GM18511 (cell line): ENCODE results near the gene KRTAP12-2.
"Not testable (repeated sequence)": the region's sequence is repeated elsewhere in the genome, so short reads cannot be mapped to it uniquely, and the experiment has no call there.

Experiments
- ATAC-seq: cut with Tn5 transposase; IDR thresholded peaks from one replicate; pipeline ENCODE4 v1.9.1; 2021; ENCODE audit warnings: mild to moderate bottlenecking, moderate library complexity; ENCODE audit not compliant: unreplicated experiment

KRTAP12-2 gene

DNA sequence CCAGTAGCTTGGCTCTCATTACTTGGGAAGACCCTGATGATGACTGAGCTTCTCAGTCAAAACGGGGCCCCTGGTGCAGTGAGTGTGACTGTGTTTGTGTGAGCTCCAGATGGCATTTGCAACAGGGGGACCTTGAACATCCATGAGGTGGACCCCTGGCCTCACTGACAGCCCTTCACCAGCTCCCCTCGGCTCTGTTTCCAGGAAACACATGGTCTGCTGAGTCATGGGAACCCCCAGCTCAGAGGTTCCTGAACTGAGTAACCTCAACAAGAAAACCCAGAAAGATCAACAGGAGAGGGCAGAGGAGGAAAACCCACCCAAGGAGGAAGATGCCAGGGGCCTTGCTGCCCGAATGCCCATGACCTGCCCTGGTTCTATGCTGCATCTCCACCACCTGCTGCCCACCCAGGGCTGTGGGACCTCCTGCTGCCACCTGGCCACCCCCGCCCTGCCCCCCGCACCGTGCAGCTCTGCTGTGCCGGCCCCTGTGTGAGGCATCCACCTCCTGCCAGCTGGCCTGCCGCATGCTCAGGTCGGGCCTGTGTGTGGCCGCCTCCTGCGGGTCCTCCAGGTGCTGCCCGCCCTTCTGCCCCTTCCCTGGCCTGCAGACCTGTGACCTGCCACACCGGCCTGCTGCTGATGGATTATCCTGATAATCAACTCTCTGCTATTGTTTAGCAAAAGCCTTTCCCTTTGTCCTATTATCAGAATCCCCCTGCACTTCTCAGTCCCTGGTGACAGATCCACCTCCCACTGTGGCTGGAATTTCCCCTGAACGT is 19.5 kb upstream of the KRTAP12-2 start:
- no peak for ATAC-seq

DNA sequence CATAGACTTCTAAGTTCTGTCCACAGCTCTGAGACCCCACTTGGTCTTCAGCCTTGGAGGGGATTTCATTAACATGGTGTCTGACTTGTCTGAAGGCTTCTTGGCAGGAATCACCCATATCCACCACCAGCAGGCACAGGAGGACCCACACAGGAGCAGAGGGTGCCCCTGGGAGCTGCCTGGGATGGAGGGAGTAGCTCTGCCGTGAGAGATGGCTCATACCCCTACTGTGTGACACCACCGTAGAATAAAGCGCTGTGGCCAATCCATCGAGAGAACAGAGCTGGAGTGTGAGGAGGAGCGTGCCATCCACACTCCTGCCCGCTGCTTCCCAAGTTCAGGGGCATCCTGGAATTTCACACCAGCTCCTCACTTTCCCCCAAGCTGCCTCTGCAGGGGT is 18.3 kb upstream of the KRTAP12-2 start:
- not testable (repeated sequence) for ATAC-seq

DNA sequence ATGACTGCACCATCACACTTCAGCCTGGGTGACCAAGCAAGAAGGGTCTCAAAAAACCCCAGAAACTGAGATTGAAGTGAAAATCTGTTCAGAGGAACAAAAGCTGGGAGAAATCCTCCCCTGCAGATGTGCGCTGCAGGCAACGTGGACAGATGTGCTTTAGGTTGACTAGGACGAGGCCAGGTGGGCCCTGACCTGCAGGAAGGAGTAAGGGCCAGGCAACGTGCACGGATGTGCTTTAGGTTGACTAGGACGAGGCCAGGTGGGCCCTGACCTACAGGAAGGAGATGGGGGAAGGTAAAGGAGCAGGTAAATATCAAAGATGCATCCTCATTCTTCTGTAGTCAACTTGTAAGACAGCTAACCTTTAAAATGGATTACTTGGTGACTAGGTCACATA is 17.8 kb upstream of the KRTAP12-2 start:
- ATAC-seq: no peak

DNA sequence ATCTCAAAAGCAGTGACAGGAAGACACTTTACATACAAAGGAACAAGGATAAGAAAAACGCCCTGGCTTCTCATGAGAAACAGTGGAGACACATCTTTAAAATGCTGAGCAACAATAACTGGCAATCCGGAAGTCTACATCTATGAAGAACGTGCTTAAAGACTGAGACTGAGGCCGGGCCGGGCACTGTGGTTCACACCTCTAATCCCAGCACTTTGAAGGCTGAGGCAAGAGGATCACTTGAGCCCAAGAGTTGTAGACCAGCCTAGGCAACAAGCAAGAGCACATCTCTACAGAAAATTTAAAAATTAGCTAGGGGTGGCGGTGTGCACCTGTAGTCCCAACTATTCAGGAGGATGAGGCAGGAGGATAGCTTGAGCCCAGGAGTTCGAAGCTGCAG is 17.4 kb upstream of the KRTAP12-2 start:
- no peak for ATAC-seq

DNA sequence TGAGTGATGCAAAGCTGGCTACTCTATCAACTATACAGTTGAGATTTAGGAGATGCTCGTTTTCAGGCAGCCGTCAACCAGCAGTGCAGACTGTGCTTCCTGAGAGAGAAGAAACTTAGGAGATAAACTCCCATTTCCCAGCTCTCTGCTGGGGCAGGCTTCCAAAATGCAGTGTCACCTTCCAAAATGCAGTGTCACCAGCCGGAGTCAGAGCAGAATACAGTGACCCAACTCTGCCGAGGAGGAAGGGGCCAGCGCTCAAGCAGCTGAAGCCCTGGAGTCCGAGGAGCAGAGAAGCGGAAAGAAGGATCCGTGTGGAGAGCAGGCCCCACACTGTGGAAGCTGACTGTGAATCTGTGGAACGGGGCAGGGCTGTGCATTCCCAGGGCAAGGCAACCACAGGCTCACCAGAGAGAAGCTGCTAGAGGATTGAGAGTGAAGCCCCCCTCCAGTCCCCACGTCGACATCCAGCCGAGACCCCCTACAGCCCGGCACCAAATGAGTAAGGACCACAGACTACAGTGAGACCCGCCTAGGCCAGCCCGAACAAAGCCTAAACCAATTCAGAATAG is 15.9 kb upstream of the KRTAP12-2 start:
- no peak for ATAC-seq

DNA sequence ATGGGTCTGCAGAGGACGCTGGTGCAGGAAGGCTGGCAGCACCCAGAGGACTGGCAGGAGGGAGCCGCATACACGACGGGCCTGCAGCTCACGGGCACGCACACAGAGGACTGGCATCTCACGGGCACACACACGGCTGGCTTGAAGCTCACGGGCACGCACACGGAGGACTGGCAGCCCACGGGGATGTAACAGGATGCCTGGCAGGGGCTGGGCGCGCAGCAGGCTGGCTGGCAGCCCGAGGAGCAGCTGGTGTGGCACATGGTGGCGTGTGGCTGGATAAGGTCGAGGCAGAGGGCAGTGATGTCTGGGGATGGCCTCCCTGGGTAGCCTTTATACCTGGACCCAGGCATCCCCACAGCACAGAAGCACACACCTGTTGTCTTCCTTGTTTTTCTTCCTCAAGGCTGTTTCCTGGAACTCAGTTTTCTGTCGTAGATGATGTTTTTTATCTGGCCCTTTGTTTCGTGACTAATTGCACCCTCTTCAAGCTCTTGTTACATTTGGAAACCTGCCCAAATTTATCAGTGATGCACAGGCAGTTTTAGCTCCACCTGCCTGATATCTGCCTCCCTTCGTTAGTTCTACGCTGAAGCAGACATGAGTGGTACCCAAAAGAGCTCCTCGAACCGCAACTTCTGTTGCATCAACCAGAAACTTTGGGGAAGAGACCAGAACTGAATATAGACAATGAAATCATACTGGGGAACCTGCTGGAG is 15.3 kb upstream of the KRTAP12-2 start, which contains the start of gene KRTAP12-1:
Gene KRTAP12-1 (minus strand): TSS at position 303 of the 719 bp plus-strand sequence. CDS start 40 bp downstream, at position 263.
- ATAC-seq: no peak

DNA sequence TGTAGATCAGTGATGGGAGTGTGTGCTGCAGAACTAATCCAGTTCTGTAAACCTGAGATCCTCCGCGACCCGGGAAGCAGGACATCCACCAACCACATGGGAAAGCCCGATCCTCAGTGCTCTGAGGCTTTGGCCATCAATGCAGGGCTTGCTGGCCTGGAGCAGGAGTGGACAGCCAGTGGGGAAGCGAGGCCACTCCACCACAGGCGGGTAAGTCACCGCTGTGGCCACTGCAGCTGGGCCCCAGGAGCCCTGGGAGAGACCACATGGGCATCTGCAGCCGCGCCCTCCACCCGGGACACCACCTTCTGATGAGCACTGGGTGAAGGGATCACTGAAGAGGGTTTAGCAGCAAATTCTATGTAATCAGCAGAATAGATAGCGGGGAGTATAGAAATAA is 14.4 kb upstream of the KRTAP12-2 start:
- ATAC-seq: no peak

DNA sequence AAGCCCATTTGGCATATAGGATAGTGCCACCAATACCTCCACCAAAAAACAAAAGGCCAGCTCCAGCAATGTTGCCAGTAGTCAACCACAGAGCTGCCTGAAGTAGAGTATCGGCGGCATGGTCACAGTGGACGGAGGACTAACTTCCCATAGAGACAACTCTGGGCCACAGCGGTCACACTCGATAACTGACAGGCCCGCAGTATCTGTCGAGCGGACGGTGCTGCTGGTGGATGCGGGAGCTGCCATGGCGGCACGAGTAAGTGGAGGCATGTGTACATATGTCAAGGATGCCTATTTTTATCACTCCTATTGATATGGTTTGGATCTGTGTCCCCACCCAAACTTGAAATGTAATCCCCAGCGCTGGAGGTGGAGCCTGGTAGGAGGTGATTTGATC is 11.2 kb upstream of the KRTAP12-2 start:
- no peak for ATAC-seq

DNA sequence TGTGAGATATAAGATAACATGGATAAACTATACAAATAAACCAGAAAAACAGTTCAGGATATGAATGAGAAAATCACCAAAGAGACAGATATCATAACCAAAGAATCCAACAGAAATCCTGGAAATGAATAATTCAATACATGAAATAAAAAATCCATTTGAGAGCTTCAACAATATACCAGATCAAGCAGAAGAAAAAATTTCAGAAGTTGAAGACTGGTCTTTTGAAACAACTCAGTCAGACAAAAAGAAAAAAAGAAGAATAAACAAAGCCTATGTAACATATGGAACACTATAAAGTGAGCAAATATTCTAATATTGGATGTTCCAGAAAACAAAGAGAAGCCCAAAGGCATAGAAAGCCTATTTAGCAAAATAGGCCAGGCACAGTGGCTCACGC is 5.2 kb upstream of the KRTAP12-2 start:
- no peak for ATAC-seq

DNA sequence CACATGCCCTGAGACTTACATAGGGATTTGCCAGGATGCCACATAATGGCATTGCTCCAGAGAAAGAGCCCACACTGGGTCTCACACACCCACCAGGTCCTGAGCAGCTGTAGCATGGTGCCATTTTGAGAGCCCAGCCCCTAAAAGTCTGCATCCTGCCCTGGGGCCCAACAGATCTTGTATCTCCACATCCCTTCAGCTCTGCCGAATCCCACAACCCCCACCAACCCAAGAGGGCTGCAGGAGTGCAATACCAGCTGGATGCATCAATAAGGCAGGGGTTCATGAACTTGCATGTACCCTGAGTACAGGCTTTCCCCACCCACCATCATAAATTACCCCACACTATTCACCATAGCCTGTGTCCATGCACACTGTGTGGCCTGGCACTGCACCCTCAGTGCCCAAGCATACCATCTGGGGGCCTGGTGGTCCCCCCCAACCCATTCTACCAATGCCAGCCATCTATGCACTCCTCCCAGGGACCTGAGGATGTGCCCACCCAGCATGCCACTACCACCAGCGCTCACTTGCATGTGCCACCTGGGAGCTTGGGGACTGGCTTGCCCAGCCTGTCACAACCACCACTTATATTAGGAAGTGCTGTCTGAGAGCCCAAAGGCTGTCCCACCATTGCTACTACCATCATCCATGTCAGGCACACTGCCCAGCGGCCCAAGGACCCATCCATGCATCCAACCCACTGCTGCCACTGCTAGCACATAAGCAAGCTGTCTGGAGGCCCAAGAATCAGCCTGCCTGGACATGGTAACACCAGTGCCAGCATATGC is 4.1 kb upstream of the KRTAP12-2 start:
- no peak for ATAC-seq

DNA sequence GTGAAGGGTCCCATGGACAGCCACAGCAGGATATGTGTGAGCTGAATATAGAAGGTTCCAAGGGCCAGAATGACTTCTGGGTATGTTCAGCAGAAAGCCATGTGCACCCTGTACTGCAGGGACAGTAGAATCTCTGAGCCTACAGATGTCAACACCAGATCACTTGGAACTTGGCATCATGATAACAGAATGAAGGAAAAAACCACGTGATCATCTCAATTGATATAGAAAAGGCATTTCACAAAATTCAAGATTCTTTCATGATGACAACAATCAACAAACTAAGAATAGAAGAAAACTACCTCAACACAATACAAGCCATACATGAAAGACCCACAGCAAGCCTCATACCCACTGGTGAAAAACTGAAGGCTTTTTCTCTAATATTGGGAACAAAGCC is 885 bp upstream of the KRTAP12-2 start:
- ATAC-seq: no peak

DNA sequence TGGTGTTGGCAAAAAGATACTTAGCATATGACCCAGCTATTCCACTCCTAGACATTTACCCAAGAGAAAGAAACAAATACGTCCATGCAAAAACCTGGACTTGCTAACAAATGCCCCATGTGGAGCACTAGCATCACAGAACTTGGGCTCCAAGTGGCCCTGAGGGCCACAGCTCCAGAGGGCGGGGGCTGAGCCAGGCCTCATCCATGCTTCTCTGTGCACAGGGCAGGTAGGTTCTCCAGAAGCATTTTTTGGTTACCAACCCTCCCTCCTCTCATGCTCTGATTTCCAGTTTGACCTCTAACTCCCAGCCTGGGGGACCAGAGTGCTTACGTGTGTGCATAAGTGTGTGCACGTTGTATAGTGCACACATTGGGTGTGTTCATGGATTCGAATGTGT is 2.0 kb downstream of the KRTAP12-2 start:
- ATAC-seq: no peak

DNA sequence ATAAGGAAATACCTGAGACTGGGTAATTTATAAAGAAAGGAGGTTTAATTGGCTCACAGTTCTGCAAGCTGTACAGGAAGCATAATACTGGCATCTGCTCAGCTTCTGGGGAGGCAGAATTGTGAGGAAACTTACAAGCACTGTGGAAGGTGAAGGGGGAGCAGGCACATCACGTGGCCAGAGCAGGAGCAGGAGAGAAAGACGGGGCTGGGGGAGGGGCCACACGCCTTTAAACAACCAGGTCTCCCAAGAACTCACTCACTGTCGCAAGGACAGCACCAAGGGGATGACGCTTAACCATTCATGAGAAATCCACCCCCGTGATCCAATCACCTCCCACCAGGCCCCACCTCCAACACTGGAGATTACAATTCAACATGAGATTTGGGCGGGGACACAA is 5.2 kb downstream of the KRTAP12-2 start:
- ATAC-seq: not testable (repeated sequence)

DNA sequence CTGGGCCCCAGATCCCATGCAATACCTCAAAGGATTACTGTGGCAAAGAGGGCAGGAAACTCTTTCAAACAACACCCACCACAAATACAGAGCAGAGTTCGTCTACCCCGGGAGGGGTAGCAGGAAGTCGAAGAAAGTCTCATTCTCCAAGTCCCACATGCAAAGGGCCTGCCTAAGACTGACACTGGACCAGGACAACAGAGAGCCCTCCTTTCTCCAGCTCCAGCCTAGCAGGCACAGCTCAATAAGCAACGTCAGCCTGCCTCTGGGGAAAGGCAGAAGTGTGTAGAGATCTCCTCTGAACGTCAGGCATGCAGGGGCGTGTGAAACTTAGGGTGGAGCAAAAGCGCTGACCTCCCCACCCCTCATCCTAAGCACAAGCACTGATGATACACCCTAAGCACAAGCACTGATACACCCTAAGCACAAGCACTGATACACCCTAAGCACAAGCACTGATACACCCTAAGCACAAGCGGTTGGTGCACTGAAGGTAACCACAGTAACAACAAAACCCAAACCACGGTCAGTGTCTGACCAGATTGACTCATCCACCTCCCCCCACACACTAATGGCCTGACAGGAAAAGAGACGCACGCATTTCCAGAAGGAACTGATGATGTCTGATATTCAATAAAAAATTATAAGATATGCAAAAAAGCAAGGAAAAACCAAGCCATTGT is 7.7 kb downstream of the KRTAP12-2 start:
- no peak for ATAC-seq

DNA sequence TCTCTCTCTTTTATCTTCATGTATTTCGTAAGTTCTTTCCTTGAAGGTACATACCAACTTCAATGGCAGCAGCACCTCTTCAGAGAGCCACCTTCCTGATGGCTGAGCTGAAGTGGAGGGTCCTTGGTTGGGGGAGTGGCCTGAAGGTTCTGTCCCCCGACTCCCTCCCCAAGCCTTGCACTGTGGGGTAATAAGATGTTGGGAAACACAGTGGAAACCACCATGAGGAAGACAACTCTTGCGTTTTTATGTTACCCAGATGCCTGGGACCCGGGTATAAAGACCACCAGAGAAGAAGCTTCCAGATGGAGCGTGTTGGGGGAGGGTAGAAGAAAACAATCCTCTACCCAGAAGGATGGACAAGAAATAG is 8.2 kb downstream of the KRTAP12-2 start:
- no peak for ATAC-seq

DNA sequence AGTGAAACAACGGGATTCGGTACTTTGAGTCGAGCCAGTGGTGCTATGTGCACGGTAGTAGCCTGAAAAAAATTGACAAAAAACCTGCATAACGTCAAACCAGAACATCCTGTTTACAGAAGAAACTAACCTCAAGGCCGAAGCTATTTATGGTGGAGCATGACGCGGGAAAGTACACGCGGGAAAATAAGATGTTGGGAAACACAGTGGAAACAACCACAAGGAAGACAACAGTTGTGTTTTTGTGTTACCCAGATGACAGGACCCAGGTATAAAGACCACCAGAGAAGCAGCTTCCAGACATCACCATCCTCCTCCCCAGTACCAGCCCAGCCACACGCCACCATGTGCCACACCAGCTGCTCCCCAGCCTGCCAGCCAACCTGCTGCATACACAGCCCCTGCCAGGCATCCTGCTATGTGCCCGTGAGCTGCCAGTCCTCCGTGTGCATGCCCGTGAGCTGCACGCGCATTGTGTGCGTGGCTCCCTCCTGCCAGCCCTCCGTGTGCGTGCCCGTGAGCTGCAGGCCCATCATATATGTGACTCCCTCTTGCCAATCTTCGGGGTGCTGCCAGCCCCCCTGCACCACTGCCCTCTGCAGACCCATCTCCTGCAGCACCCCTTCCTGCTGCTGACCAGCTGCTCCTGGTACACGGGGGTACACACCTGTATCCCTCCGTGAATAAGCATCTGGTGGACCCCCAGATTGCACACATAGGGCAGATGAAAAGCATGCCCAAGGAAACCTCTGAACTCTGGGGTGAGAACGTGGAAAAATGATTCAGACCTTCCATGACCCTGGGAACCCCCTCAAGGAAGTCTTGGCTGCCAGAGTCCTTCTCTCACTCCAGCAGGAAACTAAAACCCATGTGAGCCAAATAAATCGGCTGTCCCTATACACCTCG is 8.8 kb downstream of the KRTAP12-2 start, which contains the start of gene KRTAP12-3:
Gene KRTAP12-3 (plus strand): TSS at position 298 of the 906 bp plus-strand sequence. CDS start 48 bp downstream, at position 346.
- ATAC-seq: no peak

DNA sequence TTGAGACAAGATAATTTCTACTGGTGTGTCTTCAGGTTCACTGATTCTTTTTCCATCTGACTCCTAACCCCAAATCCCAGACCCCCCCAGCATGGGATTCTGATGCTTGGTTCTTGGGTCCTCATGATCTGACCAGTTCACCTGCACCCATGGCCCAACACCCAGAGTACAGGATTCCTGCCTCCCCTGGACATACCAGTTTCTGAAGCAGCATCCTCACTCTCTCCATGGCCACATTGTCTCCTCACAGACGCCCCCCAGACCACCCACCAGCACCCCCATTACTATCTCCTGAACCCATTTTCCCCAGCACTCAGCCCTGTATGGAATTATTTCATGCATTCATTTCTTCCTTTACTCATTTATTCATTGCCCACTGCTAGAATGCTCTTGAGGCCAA is 9.9 kb downstream of the KRTAP12-2 start:
- no peak for ATAC-seq

DNA sequence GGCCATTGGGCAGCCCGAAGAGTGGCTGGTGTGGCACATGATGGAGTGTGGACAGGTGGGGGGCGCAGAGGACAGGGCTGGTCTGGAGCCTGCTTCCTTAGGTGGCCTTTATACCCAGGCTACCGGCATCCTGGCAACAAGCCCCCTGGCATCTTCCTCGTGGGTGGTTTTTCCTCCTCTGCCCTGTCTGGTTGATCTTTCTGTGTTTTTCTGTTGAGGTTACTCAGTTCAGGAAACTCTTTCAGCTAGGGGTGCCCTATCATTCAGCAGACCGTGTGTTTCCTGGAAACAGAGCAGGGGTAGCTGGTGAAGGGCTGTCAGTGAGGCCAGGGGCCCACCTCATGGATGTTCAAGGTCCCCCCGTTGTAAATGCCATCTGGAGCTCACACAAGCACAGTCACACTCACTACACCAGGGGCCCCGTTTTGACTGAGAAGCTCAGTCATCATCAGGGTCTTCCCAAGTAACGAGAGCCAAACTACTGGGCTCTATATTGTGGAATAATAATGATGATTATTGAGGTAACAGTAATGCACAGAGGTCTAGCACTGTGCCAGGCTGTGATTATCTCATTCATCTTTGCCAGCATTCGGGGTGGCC is 12.1 kb downstream of the KRTAP12-2 start, which contains the start of gene KRTAP12-4:
Gene KRTAP12-4 (minus strand): TSS at position 84 of the 600 bp plus-strand sequence. CDS start 45 bp downstream, at position 39.
- ATAC-seq: no peak
